Smooth muscle cell (in vitro differentiated cells): ENCODE results near the gene RCVRN. TPM values are rescaled to one million over a fixed set of nuclear protein-coding genes. Genes with fewer than 3 reads are reported as not detected.

ENCODE experiments used
- DNase-seq: peaks from one replicate; lab custom pipeline; 2025; ENCODE audit not compliant: unreplicated experiment; lab: John Stamatoyannopoulos, UW
- H2AFZ ChIP-seq: fragments of 200-600 bp; sonication (generic); 2 replicates; pipeline ENCODE4 v1.6.0; 2016; ENCODE audit warnings: antibody characterized with exemption, low read depth, mild to moderate bottlenecking
- H3F3A ChIP-seq: fragments of 200-600 bp; sonication (generic); 2 replicates; pipeline ENCODE4 v1.6.0; 2017; ENCODE audit warnings: antibody characterized with exemption, low read depth
- H3K27ac ChIP-seq: fragments of 200-600 bp; sonication (generic); 2 replicates; pipeline ENCODE4 v1.5.1; 2016; ENCODE audit warnings: low read depth, mild to moderate bottlenecking
- H3K27me3 ChIP-seq: fragments of 200-600 bp; sonication (generic); 2 replicates; pipeline ENCODE4 v1.6.1; 2016; ENCODE audit warnings: low read depth, mild to moderate bottlenecking
- H3K36me3 ChIP-seq: fragments of 200-600 bp; sonication (generic); 2 replicates; pipeline ENCODE4 v1.5.1; 2016; ENCODE audit warnings: low read depth
- H3K4me1 ChIP-seq: fragments of 200-600 bp; sonication (generic); 2 replicates; pipeline ENCODE4 v1.5.1; 2016; ENCODE audit warnings: low read depth
- H3K4me2 ChIP-seq: fragments of 200-600 bp; sonication (generic); 2 replicates; pipeline ENCODE4 v1.6.0; 2016; ENCODE audit warnings: mild to moderate bottlenecking
- H3K4me3 ChIP-seq: fragments of 200-600 bp; sonication (generic); 2 replicates; pipeline ENCODE4 v1.5.1; 2016; ENCODE audit warnings: mild to moderate bottlenecking
- H3K79me2 ChIP-seq: fragments of 200-600 bp; sonication (generic); 2 replicates; pipeline ENCODE4 v1.6.0; 2016; ENCODE audit warnings: low read depth, mild to moderate bottlenecking
- H3K9ac ChIP-seq: fragments of 200-600 bp; sonication (generic); 2 replicates; pipeline ENCODE4 v1.6.0; 2016; ENCODE audit warnings: low read depth
- H3K9me3 ChIP-seq: fragments of 200-600 bp; sonication (generic); replicated peaks from 2 replicates; pipeline ENCODE4 v1.5.1; 2016; ENCODE audit warnings: low read depth
- H4K20me1 ChIP-seq: fragments of 200-600 bp; sonication (generic); 2 replicates; pipeline ENCODE4 v1.6.0; 2016; ENCODE audit warnings: low read depth
- CTCF ChIP-seq: fragments of 200-600 bp; sonication (generic); IDR thresholded peaks from 2 replicates; pipeline ENCODE4 v1.5.1; 2017; ENCODE audit warnings: borderline replicate concordance, mild to moderate bottlenecking, antibody characterized with exemption; ENCODE audit not compliant: insufficient read depth, poor library complexity, severe bottlenecking
- WGBS: methylation state at CpG from one replicate; pipeline ENCODE4 v1.1.7; 2016; ENCODE audit warnings: low lambda C conversion rate; 5-methylcytosine and 5-hydroxymethylcytosine counted together
- polyA plus RNA-seq: library from polyadenylated mRNA; unstranded; fragments of >200 nt; fragmentation: Nextera tagmentation; extraction: Ambion mirVana; gene quantifications from 2 replicates; pipeline ENCODE4 v1.2.1, GENCODE V29; 2016
- total RNA-seq: library from RNA; depleted of rRNA; stranded (reverse); fragments of >200 nt; gene quantifications from 2 replicates; pipeline ENCODE4 v1.2.3, GENCODE V29; 2014

RCVRN gene
- total and polyA plus RNA-seq, 2 experiments from 2014 or later = 3.2 to 4.0 TPM

GRCh38 chr17:9912121-9913099 lies 7.3 kb upstream of the RCVRN start:
- Histone ChIP-seq H3K27ac (no peak overlapping the region), H3K9me3 (no peaks in the 10 kb centered on the region), H4K20me1 (no peaks in the 10 kb centered on the region), H3K4me2 (no peak overlapping the region), H3K9ac (no peak overlapping the region), H3K4me1 (no peaks in the 10 kb centered on the region), H3K4me3 (no peak overlapping the region), H3F3A (no peaks in the 10 kb centered on the region), H3K27me3 (no peaks in the 10 kb centered on the region), H3K36me3 (no peaks in the 10 kb centered on the region), H2AFZ (no peak overlapping the region), H3K79me2 (no peaks in the 10 kb centered on the region)
- DNase-seq = no peak
- TF ChIP-seq CTCF = no peak
- WGBS = 88% methylated on average over 18 of the region's 18 CpGs

- H3K4me1 ChIP-seq = no peaks in the 10 kb centered on the region
- no peak overlapping the region for H2AFZ ChIP-seq
- no peak for DNase-seq
- no peak overlapping the region for H3K27ac ChIP-seq
- no peaks in the 10 kb centered on the region for H3K36me3 ChIP-seq
- 92% methylated on average over 12 of the region's 12 CpGs for WGBS
- no peak overlapping the region for H3K4me2 ChIP-seq
- no peak overlapping the region for H3K9ac ChIP-seq
- H3K79me2 ChIP-seq = no peaks in the 10 kb centered on the region
- no peak for TF ChIP-seq CTCF
- no peak overlapping the region for H3K4me3 ChIP-seq
- H3F3A ChIP-seq = no peaks in the 10 kb centered on the region
- no peaks in the 10 kb centered on the region for H3K9me3 ChIP-seq
- no peaks in the 10 kb centered on the region for H4K20me1 ChIP-seq
- H3K27me3 ChIP-seq = no peaks in the 10 kb centered on the region
Measured at GRCh38 chr17:9911089-9911488, 6.0 kb upstream of the RCVRN start.

GRCh38 chr17:9908649-9909042 lies 3.6 kb upstream of the RCVRN start:
- H4K20me1 ChIP-seq = no peaks in the 10 kb centered on the region
- no peaks in the 10 kb centered on the region for H3F3A ChIP-seq
- no peak overlapping the region for H3K9ac ChIP-seq
- no peaks in the 10 kb centered on the region for H3K27me3 ChIP-seq
- no peak overlapping the region for H3K4me3 ChIP-seq
- H3K27ac ChIP-seq = no peak overlapping the region
- H3K36me3 ChIP-seq = no peaks in the 10 kb centered on the region
- H3K9me3 ChIP-seq = no peaks in the 10 kb centered on the region
- no peaks in the 10 kb centered on the region for H3K4me1 ChIP-seq
- H3K4me2 ChIP-seq = no peak overlapping the region
- no peak for TF ChIP-seq CTCF
- no peak for DNase-seq
- no peaks in the 10 kb centered on the region for H3K79me2 ChIP-seq
- no peak overlapping the region for H2AFZ ChIP-seq
- WGBS = 92% methylated on average over 7 of the region's 7 CpGs
